Activated T-helper 1 cell treated with Interleukin-2 at 50 U/mL for 16 hours (primary cell): ENCODE results near the gene EHF.

Source experiments
- DNase-seq: peaks from one replicate; pipeline ENCODE4 v3.0.0-alpha.2; 2020; ENCODE audit warnings: low read depth

EHF gene

GRCh38 chr11:34602245-34602644 lies 18.6 kb upstream of the EHF start:
- no peak for DNase-seq

GRCh38 chr11:34603129-34604001 lies 17.5 kb upstream of the EHF start:
- no peak for DNase-seq

- no peak for DNase-seq
These were observed 16.7 kb upstream of the EHF start for GRCh38 chr11:34604145-34604544.

GRCh38 chr11:34604911-34605310 lies 16.0 kb upstream of the EHF start:
- DNase-seq, result no peak

- no peak for DNase-seq
These were observed 15.2 kb upstream of the EHF start for GRCh38 chr11:34605481-34606325.

GRCh38 chr11:34606326-34607120 lies 14.4 kb upstream of the EHF start:
- DNase-seq, result no peak

GRCh38 chr11:34609187-34609751 lies 11.6 kb upstream of the EHF start:
- DNase-seq, result no peak

GRCh38 chr11:34609850-34610249 lies 11.0 kb upstream of the EHF start:
- no peak for DNase-seq

GRCh38 chr11:34610324-34611041 lies 10.4 kb upstream of the EHF start:
- DNase-seq, result no peak

GRCh38 chr11:34613015-34613414 lies 7.9 kb upstream of the EHF start:
- DNase-seq, result no peak

GRCh38 chr11:34613552-34614056 lies 7.3 kb upstream of the EHF start:
- no peak for DNase-seq

- DNase-seq, result no peak
These were observed 6.4 kb upstream of the EHF start for GRCh38 chr11:34614344-34615104.

- no peak for DNase-seq
These were observed 4.8 kb upstream of the EHF start for GRCh38 chr11:34616086-34616485.

- no peak for DNase-seq
These were observed 3.9 kb upstream of the EHF start for GRCh38 chr11:34616830-34617504.

- DNase-seq, result no peak
These were observed 2.5 kb upstream of the EHF start for GRCh38 chr11:34618406-34618805.

- DNase-seq, result no peak
These were observed 1.8 kb upstream of the EHF start for GRCh38 chr11:34619062-34619516.

- no peak for DNase-seq
These were observed 691 bp upstream of the EHF start for GRCh38 chr11:34620202-34620601.

- DNase-seq, result no peak
These were observed 983 bp downstream of the EHF start for GRCh38 chr11:34621876-34622275.

GRCh38 chr11:34623463-34623862 lies 2.6 kb downstream of the EHF start:
- DNase-seq, result no peak

- no peak for DNase-seq
These were observed 3.2 kb downstream of the EHF start for GRCh38 chr11:34624069-34624468.
